Natural killer cell (primary cell): ENCODE data around the gene GRID1. TPM values are rescaled to one million over a fixed set of nuclear protein-coding genes. Genes with fewer than 3 reads are reported as not detected.

Experiments
- ATAC-seq, 3 donors: fragments of 150-1000 bp in 2 of 3; fragments of 200-7000 bp in 1 of 3; cut with Tn5 transposase; 1 replicate in 1 of 3; 2 replicates in 2 of 3; pipeline ENCODE4 v1.10.0; 2021; ENCODE audit warnings: mild to moderate bottlenecking in 2 of 3, moderate library complexity in 2 of 3
- DNase-seq, 2 donors: peaks; one replicate each; pipeline versions ENCODE4 v3.0.0 to v3.0.0-alpha.2; 2013 to 2021; ENCODE audit warnings: mixed read lengths in 1 of 2
- H3K27ac ChIP-seq: one replicate; pipeline ENCODE4 v1.5.1; 2013; ENCODE audit warnings: mild to moderate bottlenecking, low read length
- H3K27me3 ChIP-seq: one replicate; pipeline ENCODE4 v1.6.1; 2013; ENCODE audit warnings: low read length; ENCODE audit not compliant: control insufficient read depth, insufficient read depth
- H3K36me3 ChIP-seq: one replicate; pipeline ENCODE4 v1.6.1; 2013; ENCODE audit warnings: low read length; ENCODE audit not compliant: control insufficient read depth, insufficient read depth
- H3K4me1 ChIP-seq: one replicate; pipeline ENCODE4 v1.6.1; 2013; ENCODE audit warnings: low read length; ENCODE audit not compliant: control insufficient read depth, insufficient read depth
- H3K4me3 ChIP-seq: one replicate; pipeline ENCODE4 v1.5.1; 2013; ENCODE audit warnings: low read length
- H3K9me3 ChIP-seq: one replicate; pipeline ENCODE4 v1.6.1; 2013; ENCODE audit warnings: low read length; ENCODE audit not compliant: control insufficient read depth, insufficient read depth
- H3K27ac Mint-ChIP-seq, 2 donors: one replicate each; pipeline ENCODE4 v1.8.0; 2022; ENCODE audit warnings: mild to moderate bottlenecking in 2 of 2, mixed read lengths in 2 of 2, moderate library complexity in 1 of 2
- H3K27me3 Mint-ChIP-seq, 2 donors: one replicate each; pipeline ENCODE4 v1.8.0; 2022; ENCODE audit warnings: low read depth in 2 of 2, mixed read lengths in 2 of 2
- H3K36me3 Mint-ChIP-seq: one replicate; pipeline ENCODE4 v1.8.0; 2022; ENCODE audit warnings: mixed read lengths
- H3K4me1 Mint-ChIP-seq, 2 donors: one replicate each; pipeline ENCODE4 v1.8.0; 2022; ENCODE audit warnings: mixed read lengths in 2 of 2
- H3K4me3 Mint-ChIP-seq: one replicate; pipeline ENCODE4 v1.8.0; 2022; ENCODE audit warnings: mild to moderate bottlenecking, moderate library complexity, mixed read lengths
- H3K9me3 Mint-ChIP-seq, 2 donors: one replicate each; pipeline ENCODE4 v1.8.0; 2022; ENCODE audit warnings: mixed read lengths in 2 of 2
- CTCF ChIP-seq: fragments of 200-600 bp; IDR thresholded peaks from one replicate; pipeline ENCODE4 v1.8.0; 2022; ENCODE audit warnings: antibody characterized with exemption
- WGBS: methylation state at CpG from one replicate; pipeline ENCODE4 v1.1.7; 2013; ENCODE audit warnings: missing lambda C conversion rate; ENCODE audit not compliant: insufficient coverage; 5-methylcytosine and 5-hydroxymethylcytosine counted together
- intact Hi-C: fragments of 100-400 bp; cut with micrococcal nuclease; formaldehyde crosslinking; loops from one replicate; pipeline ENCODE4 v1.14.2; 2022
- total RNA-seq, 4 donors: library from RNA; stranded (reverse); fragments of 120-200 nt in 1 of 4; gene quantifications; one replicate each; pipeline versions ENCODE4 v1.2.3 to v1.2.4, GENCODE V29; 2013 to 2022

The GRID1 gene
- total RNA-seq, 3 donors from 2014 or later (not counting 1 experiment from before 2014, with no cell fraction given), result not detected

DNA sequence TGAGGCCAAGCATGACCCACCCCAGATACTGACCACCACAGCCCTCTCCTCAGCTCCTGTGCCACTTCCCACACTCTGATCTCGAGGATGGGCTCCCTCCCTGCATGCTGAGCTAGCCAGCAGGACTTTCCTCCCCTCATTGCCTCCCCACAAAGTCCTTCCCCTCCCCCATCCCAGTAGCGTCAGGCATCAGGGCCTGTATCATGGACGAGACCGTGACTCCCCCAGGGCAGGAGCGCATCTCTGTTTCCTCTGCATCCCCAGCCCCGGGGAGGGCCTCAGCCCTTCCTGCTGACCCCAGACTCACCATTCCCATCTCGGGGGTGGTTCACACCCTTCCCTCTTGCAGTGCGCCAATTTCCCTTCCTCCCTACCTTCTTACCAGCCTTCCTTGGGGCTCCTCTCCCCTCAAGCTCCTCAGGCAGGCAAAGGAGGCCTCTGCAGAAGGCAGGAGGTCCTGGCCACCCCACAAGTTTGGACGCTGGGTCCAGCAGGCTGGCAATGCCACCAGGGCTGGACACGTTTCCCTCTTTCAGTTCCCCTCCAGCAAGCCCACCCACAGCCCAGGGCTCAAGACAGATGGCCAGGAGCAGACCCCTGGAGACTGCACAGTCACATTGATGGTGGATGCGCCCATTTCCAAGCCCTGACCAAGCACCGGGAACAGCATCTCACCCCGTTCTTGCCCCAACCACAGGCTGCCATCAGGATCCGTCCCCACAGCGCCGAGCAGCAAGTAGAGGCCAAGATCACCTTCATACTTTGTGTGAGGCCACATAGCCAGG is 36.5 kb downstream of the GRID1 start:
- TF ChIP-seq CTCF, result no peak
- no peaks in the 10 kb centered on the region for H3K9me3 ChIP-seq
- no peak overlapping the region for H3K27ac ChIP-seq
- no peaks in the 10 kb centered on the region for H3K4me1 ChIP-seq
- Mint-ChIP-seq H3K36me3 (no peaks in the 10 kb centered on the region), H3K4me3 (no peak overlapping the region), H3K9me3 (no peaks in the 10 kb centered on the region), H3K27me3 (peaks cover 5 to 12% of the 10 kb centered on the region in 2 donors), H3K27ac (no peak overlapping the region), H3K4me1 (no peaks in the 10 kb centered on the region)
- no peak for DNase-seq
- H3K27me3 ChIP-seq, result no peaks in the 10 kb centered on the region
- no peaks in the 10 kb centered on the region for H3K36me3 ChIP-seq
- intact Hi-C loops, result no loop called here
- ATAC-seq, result no peak
- H3K4me3 ChIP-seq, result no peak overlapping the region
- WGBS, result 85% methylated on average over 16 of the region's 16 CpGs

- intact Hi-C loops, result no loop called here
- no peak overlapping the region for H3K4me3 Mint-ChIP-seq
- DNase-seq (no peak), ATAC-seq (no peak)
- H3K36me3 Mint-ChIP-seq, result no peaks in the 10 kb centered on the region
- H3K27ac Mint-ChIP-seq, result no peak overlapping the region
- Histone ChIP-seq H3K9me3 (no peaks in the 10 kb centered on the region), H3K36me3 (no peaks in the 10 kb centered on the region), H3K27ac (no peak overlapping the region), H3K4me1 (no peaks in the 10 kb centered on the region), H3K27me3 (no peaks in the 10 kb centered on the region), H3K4me3 (no peak overlapping the region)
- peaks cover 5 to 12% of the 10 kb centered on the region in 2 donors for H3K27me3 Mint-ChIP-seq
- TF ChIP-seq CTCF, result no peak
- 81% methylated on average over 7 of the region's 7 CpGs for WGBS
- no peaks in the 10 kb centered on the region for H3K4me1 Mint-ChIP-seq
- no peaks in the 10 kb centered on the region for H3K9me3 Mint-ChIP-seq
Observed at GRCh38 chr10:86329093-86329710, 37.4 kb downstream of the GRID1 start.

DNA sequence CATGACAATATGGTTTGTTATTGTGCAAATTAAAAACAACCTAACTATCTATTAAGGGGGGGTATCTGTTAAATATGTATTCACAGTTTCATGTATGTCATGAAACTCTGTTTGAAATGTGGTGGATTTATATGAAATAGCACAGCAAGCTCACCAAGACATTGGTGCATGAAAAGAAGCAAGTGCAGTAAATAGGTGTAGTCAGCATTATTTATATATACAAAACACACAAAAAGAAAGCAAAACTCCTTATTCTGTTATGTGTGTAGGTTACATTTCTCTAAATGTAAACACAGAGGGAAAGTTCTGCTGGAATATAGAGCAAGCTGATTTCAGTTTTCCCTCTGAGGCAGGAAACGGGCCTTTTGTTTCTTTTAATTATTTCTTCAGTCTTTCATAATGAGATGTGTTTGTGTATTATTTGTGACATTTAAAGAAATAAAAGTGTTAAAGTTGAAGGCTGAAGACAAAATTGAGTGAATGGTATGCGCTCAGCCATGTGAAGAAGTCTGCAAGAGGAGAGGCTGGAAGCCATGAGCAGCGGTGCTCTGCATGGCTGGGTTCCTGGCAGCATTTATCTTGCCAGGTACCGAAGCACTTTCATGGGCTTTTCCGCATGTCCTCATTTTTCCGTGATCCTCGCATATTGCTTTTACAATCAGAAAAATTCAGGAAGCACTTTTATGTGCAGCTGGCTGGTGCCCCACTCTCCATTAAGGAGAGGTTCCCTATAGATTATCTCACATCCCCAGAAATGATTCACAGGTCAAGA is 38.5 kb downstream of the GRID1 start:
- no peaks in the 10 kb centered on the region for H3K9me3 Mint-ChIP-seq
- peaks cover 8 to 13% of the 10 kb centered on the region in 2 donors for H3K27me3 Mint-ChIP-seq
- no peaks in the 10 kb centered on the region for H3K4me1 Mint-ChIP-seq
- no peaks in the 10 kb centered on the region for H3K4me1 ChIP-seq
- H3K27ac ChIP-seq, result no peak overlapping the region
- H3K27me3 ChIP-seq, result no peaks in the 10 kb centered on the region
- no peak overlapping the region for H3K4me3 ChIP-seq
- 91% methylated on average over 7 of the region's 7 CpGs for WGBS
- ATAC-seq (no peak), DNase-seq (no peak)
- H3K27ac Mint-ChIP-seq, result no peak overlapping the region
- no peaks in the 10 kb centered on the region for H3K36me3 Mint-ChIP-seq
- H3K9me3 ChIP-seq, result no peaks in the 10 kb centered on the region
- TF ChIP-seq CTCF, result no peak
- H3K36me3 ChIP-seq, result no peaks in the 10 kb centered on the region
- intact Hi-C loops, result no loop called here
- no peak overlapping the region for H3K4me3 Mint-ChIP-seq
